ENCODE data around the gene MAVS. TPM values are rescaled to one million over a fixed set of nuclear protein-coding genes. Genes with fewer than 3 reads are reported as not detected.
"Not testable (repeated sequence)": the region's sequence is repeated elsewhere in the genome, so short reads cannot be mapped to it uniquely, and the experiment has no call there.

MAVS gene
- polyA plus RNA-seq, 1 experiment, result 17.4 TPM

GRCh38 chr20:3904224-3904623, 57.6 kb downstream of the MAVS start:
- ChIA-PET POLR2A (no interaction called here), CTCF (interaction anchor here (0.6 to 1.2 kb wide), 4 partner anchors 9 to 165 kb away, joined by 3 read pairs; no protein-coding TSS in a partner anchor)
- no peak for DNase-seq (ENCODE audit: low read depth)
- TF ChIP-seq CTCF (IDR thresholded peaks at IDR 0.05; ENCODE audit: insufficient read depth, low read depth, low read length), result no peak
- Histone ChIP-seq H3K27me3 (ENCODE audit: control insufficient read depth, insufficient read depth, low read length) (no peaks in the 10 kb centered on the region), H3K4me3 (ENCODE audit: low read depth, low read length) (no peak overlapping the region), H3K36me3 (ENCODE audit: control insufficient read depth, insufficient read depth, low read length) (0 out of 2 replicates have a peak, but pooled peaks cover under 1% of the 10 kb centered on the region)

GRCh38 chr20:3904857-3905256, 58.2 kb downstream of the MAVS start:
- Histone ChIP-seq H3K27me3 (ENCODE audit: control insufficient read depth, insufficient read depth, low read length) (no peaks in the 10 kb centered on the region), H3K36me3 (ENCODE audit: control insufficient read depth, insufficient read depth, low read length) (0 out of 2 replicates have a peak, but pooled peaks cover 2% of the 10 kb centered on the region), H3K4me3 (ENCODE audit: low read depth, low read length) (no peak overlapping the region)
- POLR2A ChIA-PET, result no interaction called here
- no peak for TF ChIP-seq CTCF (IDR thresholded peaks at IDR 0.05; ENCODE audit: insufficient read depth, low read depth, low read length)
- DNase-seq (ENCODE audit: low read depth), result no peak
- CTCF ChIA-PET, result no interaction called here

- CTCF ChIA-PET, result interaction anchor here (0.9 kb wide), 1 partner anchor 19 kb away, joined by 3 read pairs; no protein-coding TSS in a partner anchor
- POLR2A ChIA-PET, result interaction anchor here (0.7 kb wide), 1 partner anchor 36 kb away, joined by 4 read pairs; no protein-coding TSS in a partner anchor
- H3K4me3 ChIP-seq (ENCODE audit: low read depth, low read length); DNase-seq (ENCODE audit: low read depth); H3K27me3 ChIP-seq (ENCODE audit: control insufficient read depth, insufficient read depth, low read length); H3K36me3 ChIP-seq (ENCODE audit: control insufficient read depth, insufficient read depth, low read length): not testable (repeated sequence)
Measured at GRCh38 chr20:3906744-3907721, 60.4 kb downstream of the MAVS start.

GRCh38 chr20:3908667-3909066, 62.0 kb downstream of the MAVS start:
- DNase-seq (ENCODE audit: low read depth), result no peak
- Histone ChIP-seq H3K27me3 (ENCODE audit: control insufficient read depth, insufficient read depth, low read length) (no peaks in the 10 kb centered on the region), H3K4me3 (ENCODE audit: low read depth, low read length) (no peak overlapping the region), H3K36me3 (ENCODE audit: control insufficient read depth, insufficient read depth, low read length) (peaks cover 6% of the 10 kb centered on the region; the same call in 1 of the 2 replicates)
- TF ChIP-seq CTCF (IDR thresholded peaks at IDR 0.05; ENCODE audit: insufficient read depth, low read depth, low read length), result no peak
- ChIA-PET POLR2A (no interaction called here), CTCF (no interaction called here)

GRCh38 chr20:3909952-3910366, 63.3 kb downstream of the MAVS start:
- CTCF ChIA-PET, result no interaction called here
- Histone ChIP-seq H3K36me3 (ENCODE audit: control insufficient read depth, insufficient read depth, low read length) (peaks cover 11% of the 10 kb centered on the region), H3K27me3 (ENCODE audit: control insufficient read depth, insufficient read depth, low read length) (no peaks in the 10 kb centered on the region), H3K4me3 (ENCODE audit: low read depth, low read length) (no peak overlapping the region)
- TF ChIP-seq CTCF (IDR thresholded peaks at IDR 0.05; ENCODE audit: insufficient read depth, low read depth, low read length), result no peak
- POLR2A ChIA-PET, result interaction anchor here (0.7 kb wide), 1 partner anchor 32 kb away, joined by 3 read pairs; no protein-coding TSS in a partner anchor
- no peak for DNase-seq (ENCODE audit: low read depth)
